Mammary epithelial cell (primary cell): ENCODE results near the gene ASB2.

Source experiments
- EZH2 ChIP-seq: IDR thresholded peaks from 2 replicates; pipeline ENCODE4 v1.6.1; 2012; ENCODE audit warnings: low read length, inconsistent platforms, borderline replicate concordance
- TF ChIP-seq, protein P1 (sequence below), 2 donors: IDR thresholded peaks in 1 of 2; conservative IDR thresholded peaks in 1 of 2; 2 replicates each; pipeline ENCODE4 v1.5.1; 2011 to 2012; ENCODE audit warnings: inconsistent platforms in 2 of 2, low read length in 2 of 2, mild to moderate bottlenecking in 2 of 2, control low read depth in 1 of 2, low read depth in 1 of 2; ENCODE audit not compliant: insufficient read depth in 1 of 2; ENCODE audit errors: extremely low read depth in 1 of 2

DNA sequence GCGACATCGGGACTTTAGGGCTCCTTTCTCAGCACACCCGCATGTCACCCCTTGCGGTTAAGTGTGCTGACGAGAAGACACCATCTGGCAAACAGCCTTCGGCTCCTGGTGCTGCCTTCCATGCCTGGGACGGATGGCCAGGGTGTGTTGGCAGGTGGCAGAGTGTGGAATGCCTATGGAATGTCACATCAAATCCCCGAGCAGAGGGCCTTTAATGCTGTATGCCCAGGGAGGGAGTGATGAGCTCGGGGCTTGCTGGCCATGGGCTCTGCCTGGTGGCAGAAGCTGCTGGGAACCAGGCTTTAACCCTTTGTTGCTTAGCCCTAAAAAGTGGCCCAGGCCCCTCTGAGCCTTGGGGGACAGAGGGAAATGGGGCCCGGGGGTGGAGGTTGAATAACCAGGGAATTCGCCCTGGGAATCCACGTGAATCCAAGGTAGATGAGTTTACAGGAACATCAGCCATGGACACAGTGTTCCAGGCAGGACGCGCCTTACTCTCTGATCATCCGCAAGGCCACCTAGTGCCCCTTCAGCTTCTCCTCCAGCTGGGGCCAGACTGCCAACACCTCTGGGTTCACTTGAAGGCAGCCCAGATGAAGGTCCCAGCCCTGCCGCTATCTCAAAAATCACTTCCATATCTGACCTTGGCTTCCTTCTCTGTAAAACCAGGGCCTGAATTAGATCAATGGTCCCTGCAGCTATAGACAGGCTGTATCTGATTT, 31.9 kb downstream of the ASB2 start:
- TF ChIP-seq, protein P1, sequence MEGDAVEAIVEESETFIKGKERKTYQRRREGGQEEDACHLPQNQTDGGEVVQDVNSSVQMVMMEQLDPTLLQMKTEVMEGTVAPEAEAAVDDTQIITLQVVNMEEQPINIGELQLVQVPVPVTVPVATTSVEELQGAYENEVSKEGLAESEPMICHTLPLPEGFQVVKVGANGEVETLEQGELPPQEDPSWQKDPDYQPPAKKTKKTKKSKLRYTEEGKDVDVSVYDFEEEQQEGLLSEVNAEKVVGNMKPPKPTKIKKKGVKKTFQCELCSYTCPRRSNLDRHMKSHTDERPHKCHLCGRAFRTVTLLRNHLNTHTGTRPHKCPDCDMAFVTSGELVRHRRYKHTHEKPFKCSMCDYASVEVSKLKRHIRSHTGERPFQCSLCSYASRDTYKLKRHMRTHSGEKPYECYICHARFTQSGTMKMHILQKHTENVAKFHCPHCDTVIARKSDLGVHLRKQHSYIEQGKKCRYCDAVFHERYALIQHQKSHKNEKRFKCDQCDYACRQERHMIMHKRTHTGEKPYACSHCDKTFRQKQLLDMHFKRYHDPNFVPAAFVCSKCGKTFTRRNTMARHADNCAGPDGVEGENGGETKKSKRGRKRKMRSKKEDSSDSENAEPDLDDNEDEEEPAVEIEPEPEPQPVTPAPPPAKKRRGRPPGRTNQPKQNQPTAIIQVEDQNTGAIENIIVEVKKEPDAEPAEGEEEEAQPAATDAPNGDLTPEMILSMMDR (conservative IDR thresholded peaks at IDR 0.05 in 1 of 2, IDR thresholded peaks at IDR 0.05 in 1 of 2; ENCODE audit: extremely low read depth in 1 of 2, insufficient read depth in 1 of 2, low read depth in 1 of 2, low read length in 2 of 2): no peak
- no peak for TF ChIP-seq EZH2
